ENCODE data around the gene FAP. TPM values are rescaled to one million over a fixed set of nuclear protein-coding genes. Genes with fewer than 3 reads are reported as not detected.

FAP gene
- total and polyA plus RNA-seq, 2 donors (not counting 3 experiments of a cell fraction or from before 2014, with no cell fraction given), result 1.1 TPM; not detected in 1

DNA sequence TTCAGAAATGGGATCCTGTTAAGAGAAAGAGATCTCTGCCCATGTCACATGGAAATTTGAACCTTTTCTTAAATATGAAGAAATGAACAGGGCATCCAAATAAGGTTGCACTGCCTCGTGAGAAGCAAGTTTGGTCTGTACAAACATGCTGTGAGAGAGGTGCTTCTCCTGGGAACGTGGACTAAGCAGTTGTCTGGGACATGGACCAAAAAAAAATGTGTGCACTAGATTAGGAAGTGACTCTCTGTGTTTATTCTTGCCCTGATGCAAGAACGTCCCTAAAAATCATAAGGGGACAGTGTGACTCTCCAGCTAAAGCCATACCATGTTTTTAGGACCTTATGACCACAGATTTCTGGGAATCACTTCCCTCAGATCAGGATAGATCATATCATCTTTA, 67.5 kb downstream of the FAP start:
- FAIRE-seq (no peak), DNase-seq (ENCODE audit: low read depth, low spot score) (no peak)
- Histone ChIP-seq H3K9me1 (replicated peaks; ENCODE audit: control insufficient read depth, extremely low read depth, insufficient read depth, low read length) (no peaks in the 10 kb centered on the region), H3K9me3 (replicated peaks; ENCODE audit: control insufficient read depth, insufficient read depth, low read length) (no peaks in the 10 kb centered on the region), H3K27me3 (ENCODE audit: control insufficient read depth in 2 of 2, insufficient read depth in 2 of 2, low read length in 2 of 2) (peaks cover 1 to 10% of the 10 kb centered on the region in 2 experiments), H3K36me3 (ENCODE audit: control insufficient read depth in 2 of 2, extremely low read depth in 1 of 2, insufficient read depth in 2 of 2, low read length in 2 of 2) (no peaks in the 10 kb centered on the region), H3K4me3 (replicated peaks in 1 of 3; ENCODE audit: insufficient read depth in 1 of 3, low read depth in 1 of 3, low read length in 3 of 3) (no peak overlapping the region), H3K4me2 (ENCODE audit: insufficient read depth, low read length) (no peak overlapping the region), H3K79me2 (ENCODE audit: control insufficient read depth, insufficient read depth, low read length) (no peaks in the 10 kb centered on the region), H3K4me1 (ENCODE audit: control insufficient read depth, extremely low read depth, insufficient read depth, low read length) (no peaks in the 10 kb centered on the region), H4K20me1 (replicated peaks; ENCODE audit: control insufficient read depth, extremely low read depth, insufficient read depth, low read length) (no peaks in the 10 kb centered on the region), H3K27ac (ENCODE audit: insufficient read depth, low read depth, low read length) (no peak overlapping the region), H3K9ac (replicated peaks; ENCODE audit: extremely low read depth, insufficient read depth, low read length) (no peak overlapping the region), H2AFZ (ENCODE audit: low read depth, low read length) (no peak overlapping the region)
- ChIA-PET POLR2A (no interaction called here), CTCF (interaction anchor here (1.3 kb wide), 2 partner anchors 12 to 122 kb away, joined by 4 to 8 read pairs; no protein-coding TSS in a partner anchor)
- no TSS peak for BruUV-seq (replicated peaks)
- dilution Hi-C loops (cut with MboI; ENCODE audit: extremely low pct_ligation_motif_present, low sequenced_read_pairs), result no loop called here
- intact Hi-C loops (cut with micrococcal nuclease), result no loop called here
- TF ChIP-seq GATA2 (IDR thresholded peaks at IDR 0.05; ENCODE audit: insufficient read depth, insufficient read length, low read depth, low read length) (no peak), MYC (IDR thresholded peaks at IDR 0.05; ENCODE audit: low read depth, low read length) (no peak), POLR2AphosphoS5 (IDR thresholded peaks at IDR 0.05; ENCODE audit: insufficient read depth, low read depth, low read length) (no peak), FOS (IDR thresholded peaks at IDR 0.05; ENCODE audit: borderline replicate concordance, insufficient read depth, low read length) (no peak), EZH2 (IDR thresholded peaks at IDR 0.05; ENCODE audit: borderline replicate concordance, low read depth, low read length, severe bottlenecking) (no peak), POLR2A (IDR thresholded peaks at IDR 0.05; ENCODE audit: low read depth, low read length) (no peak), JUN (IDR thresholded peaks at IDR 0.05; ENCODE audit: borderline replicate concordance, insufficient read depth, insufficient read length, low read depth) (no peak)
- TF ChIP-seq, protein P1, sequence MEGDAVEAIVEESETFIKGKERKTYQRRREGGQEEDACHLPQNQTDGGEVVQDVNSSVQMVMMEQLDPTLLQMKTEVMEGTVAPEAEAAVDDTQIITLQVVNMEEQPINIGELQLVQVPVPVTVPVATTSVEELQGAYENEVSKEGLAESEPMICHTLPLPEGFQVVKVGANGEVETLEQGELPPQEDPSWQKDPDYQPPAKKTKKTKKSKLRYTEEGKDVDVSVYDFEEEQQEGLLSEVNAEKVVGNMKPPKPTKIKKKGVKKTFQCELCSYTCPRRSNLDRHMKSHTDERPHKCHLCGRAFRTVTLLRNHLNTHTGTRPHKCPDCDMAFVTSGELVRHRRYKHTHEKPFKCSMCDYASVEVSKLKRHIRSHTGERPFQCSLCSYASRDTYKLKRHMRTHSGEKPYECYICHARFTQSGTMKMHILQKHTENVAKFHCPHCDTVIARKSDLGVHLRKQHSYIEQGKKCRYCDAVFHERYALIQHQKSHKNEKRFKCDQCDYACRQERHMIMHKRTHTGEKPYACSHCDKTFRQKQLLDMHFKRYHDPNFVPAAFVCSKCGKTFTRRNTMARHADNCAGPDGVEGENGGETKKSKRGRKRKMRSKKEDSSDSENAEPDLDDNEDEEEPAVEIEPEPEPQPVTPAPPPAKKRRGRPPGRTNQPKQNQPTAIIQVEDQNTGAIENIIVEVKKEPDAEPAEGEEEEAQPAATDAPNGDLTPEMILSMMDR (IDR thresholded peaks at IDR 0.05; ENCODE audit: extremely low read depth in 1 of 2, insufficient read depth in 1 of 2, low read depth in 1 of 2, low read length in 2 of 2), result no peak
- TF ChIP-seq, protein P2, sequence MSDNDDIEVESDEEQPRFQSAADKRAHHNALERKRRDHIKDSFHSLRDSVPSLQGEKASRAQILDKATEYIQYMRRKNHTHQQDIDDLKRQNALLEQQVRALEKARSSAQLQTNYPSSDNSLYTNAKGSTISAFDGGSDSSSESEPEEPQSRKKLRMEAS (IDR thresholded peaks at IDR 0.05; ENCODE audit: insufficient read depth, insufficient read length), result no peak
